Measurements from ENCODE around the gene CHD9. TPM values are rescaled to one million over a fixed set of nuclear protein-coding genes. Genes with fewer than 3 reads are reported as not detected.

CHD9 gene
- polyA plus RNA-seq, 1 donor from 2014 or later = 69.3 TPM

- Histone ChIP-seq H3K27ac (ENCODE audit: low read length) (no peak overlapping the region), H3K9me3 (ENCODE audit: low read length) (no peaks in the 10 kb centered on the region), H3F3A (ENCODE audit: insufficient read depth, low read length, poor library complexity, severe bottlenecking) (no peaks in the 10 kb centered on the region), H3K27me3 (ENCODE audit: insufficient read depth, low read depth, low read length) (no peaks in the 10 kb centered on the region), H3K4me2 (ENCODE audit: low read length) (peak overlapping the region; percentile 69), H3K36me3 (ENCODE audit: insufficient read depth, low read length) (no peaks in the 10 kb centered on the region), H3K9ac (ENCODE audit: low read length) (peak overlapping the region; percentile 75), H3K9me2 (ENCODE audit: insufficient read depth, low read length) (no peaks in the 10 kb centered on the region), H3K79me2 (replicated peaks; ENCODE audit: insufficient read depth, low read length) (no peaks in the 10 kb centered on the region), H4K20me1 (ENCODE audit: insufficient read depth) (no peaks in the 10 kb centered on the region), H3K4me3 (ENCODE audit: low read length) (peak overlapping the region; percentile 79), H2AFZ (ENCODE audit: low read depth, low read length) (peak overlapping the region; percentile 29)
- TF ChIP-seq REST (IDR thresholded peaks at IDR 0.05; ENCODE audit: borderline replicate concordance) (no peak), SMC3 (conservative IDR thresholded peaks at IDR 0.05; ENCODE audit: poor library complexity) (no peak), EZH2 (IDR thresholded peaks at IDR 0.05; ENCODE audit: borderline replicate concordance, insufficient read depth, low read length, poor library complexity, severe bottlenecking) (no peak), EP300 (conservative IDR thresholded peaks at IDR 0.05; ENCODE audit: poor library complexity, severe bottlenecking) (no peak), POLR2AphosphoS5 (IDR thresholded peaks at IDR 0.05) (no peak), MXI1 (conservative IDR thresholded peaks at IDR 0.05; ENCODE audit: poor library complexity, severe bottlenecking) (no peak), TAF1 (IDR thresholded peaks at IDR 0.05; ENCODE audit: low read depth) (no peak), RAD21 (conservative IDR thresholded peaks at IDR 0.05) (no peak)
- TF ChIP-seq, protein P1, sequence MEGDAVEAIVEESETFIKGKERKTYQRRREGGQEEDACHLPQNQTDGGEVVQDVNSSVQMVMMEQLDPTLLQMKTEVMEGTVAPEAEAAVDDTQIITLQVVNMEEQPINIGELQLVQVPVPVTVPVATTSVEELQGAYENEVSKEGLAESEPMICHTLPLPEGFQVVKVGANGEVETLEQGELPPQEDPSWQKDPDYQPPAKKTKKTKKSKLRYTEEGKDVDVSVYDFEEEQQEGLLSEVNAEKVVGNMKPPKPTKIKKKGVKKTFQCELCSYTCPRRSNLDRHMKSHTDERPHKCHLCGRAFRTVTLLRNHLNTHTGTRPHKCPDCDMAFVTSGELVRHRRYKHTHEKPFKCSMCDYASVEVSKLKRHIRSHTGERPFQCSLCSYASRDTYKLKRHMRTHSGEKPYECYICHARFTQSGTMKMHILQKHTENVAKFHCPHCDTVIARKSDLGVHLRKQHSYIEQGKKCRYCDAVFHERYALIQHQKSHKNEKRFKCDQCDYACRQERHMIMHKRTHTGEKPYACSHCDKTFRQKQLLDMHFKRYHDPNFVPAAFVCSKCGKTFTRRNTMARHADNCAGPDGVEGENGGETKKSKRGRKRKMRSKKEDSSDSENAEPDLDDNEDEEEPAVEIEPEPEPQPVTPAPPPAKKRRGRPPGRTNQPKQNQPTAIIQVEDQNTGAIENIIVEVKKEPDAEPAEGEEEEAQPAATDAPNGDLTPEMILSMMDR (IDR thresholded peaks at IDR 0.05; ENCODE audit: poor library complexity, severe bottlenecking) = no peak
Measured at GRCh38 chr16:53055541-53056391, 975 bp downstream of the CHD9 start.

- no peak overlapping the region for H2AFZ ChIP-seq (ENCODE audit: low read depth, low read length)
- no peaks in the 10 kb centered on the region for H3K36me3 ChIP-seq (ENCODE audit: insufficient read depth, low read length)
- no peaks in the 10 kb centered on the region for H3K9me3 ChIP-seq (ENCODE audit: low read length)
- H3K27ac ChIP-seq (ENCODE audit: low read length) = no peak overlapping the region
- no peak overlapping the region for H3K4me2 ChIP-seq (ENCODE audit: low read length)
- no peaks in the 10 kb centered on the region for H3K79me2 ChIP-seq (replicated peaks; ENCODE audit: insufficient read depth, low read length)
- no peaks in the 10 kb centered on the region for H4K20me1 ChIP-seq (ENCODE audit: insufficient read depth)
- no peak for TF ChIP-seq REST (IDR thresholded peaks at IDR 0.05; ENCODE audit: borderline replicate concordance)
- TF ChIP-seq, protein P1 (IDR thresholded peaks at IDR 0.05; ENCODE audit: poor library complexity, severe bottlenecking) = no peak
- TF ChIP-seq EP300 (conservative IDR thresholded peaks at IDR 0.05; ENCODE audit: poor library complexity, severe bottlenecking) = no peak
- TF ChIP-seq TAF1 (IDR thresholded peaks at IDR 0.05; ENCODE audit: low read depth) = no peak
- TF ChIP-seq MXI1 (conservative IDR thresholded peaks at IDR 0.05; ENCODE audit: poor library complexity, severe bottlenecking) = no peak
- TF ChIP-seq RAD21 (conservative IDR thresholded peaks at IDR 0.05) = no peak
- TF ChIP-seq POLR2AphosphoS5 (IDR thresholded peaks at IDR 0.05) = no peak
- H3K27me3 ChIP-seq (ENCODE audit: insufficient read depth, low read depth, low read length) = no peaks in the 10 kb centered on the region
- H3K4me3 ChIP-seq (ENCODE audit: low read length) = no peak overlapping the region
- no peaks in the 10 kb centered on the region for H3K9me2 ChIP-seq (ENCODE audit: insufficient read depth, low read length)
- no peak overlapping the region for H3K9ac ChIP-seq (ENCODE audit: low read length)
- H3F3A ChIP-seq (ENCODE audit: insufficient read depth, low read length, poor library complexity, severe bottlenecking) = no peaks in the 10 kb centered on the region
Measured at GRCh38 chr16:53056392-53056881, 1.6 kb downstream of the CHD9 start.

Measured in neural cell (in vitro differentiated cells).